GM21515 (cell line): ENCODE results near the gene ANKRD50.

Experiments used
- ATAC-seq: cut with Tn5 transposase; IDR thresholded peaks from one replicate; pipeline ENCODE4 v1.9.1; 2021; ENCODE audit not compliant: unreplicated experiment

Gene ANKRD50, protein sequence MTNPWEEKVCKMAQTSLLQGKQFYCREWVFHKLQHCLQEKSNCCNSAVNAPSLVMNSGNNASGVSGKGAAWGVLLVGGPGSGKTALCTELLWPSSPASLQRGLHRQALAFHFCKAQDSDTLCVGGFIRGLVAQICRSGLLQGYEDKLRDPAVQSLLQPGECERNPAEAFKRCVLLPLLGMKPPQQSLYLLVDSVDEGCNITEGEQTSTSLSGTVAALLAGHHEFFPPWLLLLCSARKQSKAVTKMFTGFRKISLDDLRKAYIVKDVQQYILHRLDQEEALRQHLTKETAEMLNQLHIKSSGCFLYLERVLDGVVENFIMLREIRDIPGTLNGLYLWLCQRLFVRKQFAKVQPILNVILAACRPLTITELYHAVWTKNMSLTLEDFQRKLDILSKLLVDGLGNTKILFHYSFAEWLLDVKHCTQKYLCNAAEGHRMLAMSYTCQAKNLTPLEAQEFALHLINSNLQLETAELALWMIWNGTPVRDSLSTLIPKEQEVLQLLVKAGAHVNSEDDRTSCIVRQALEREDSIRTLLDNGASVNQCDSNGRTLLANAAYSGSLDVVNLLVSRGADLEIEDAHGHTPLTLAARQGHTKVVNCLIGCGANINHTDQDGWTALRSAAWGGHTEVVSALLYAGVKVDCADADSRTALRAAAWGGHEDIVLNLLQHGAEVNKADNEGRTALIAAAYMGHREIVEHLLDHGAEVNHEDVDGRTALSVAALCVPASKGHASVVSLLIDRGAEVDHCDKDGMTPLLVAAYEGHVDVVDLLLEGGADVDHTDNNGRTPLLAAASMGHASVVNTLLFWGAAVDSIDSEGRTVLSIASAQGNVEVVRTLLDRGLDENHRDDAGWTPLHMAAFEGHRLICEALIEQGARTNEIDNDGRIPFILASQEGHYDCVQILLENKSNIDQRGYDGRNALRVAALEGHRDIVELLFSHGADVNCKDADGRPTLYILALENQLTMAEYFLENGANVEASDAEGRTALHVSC (N-terminal part only)

DNA sequence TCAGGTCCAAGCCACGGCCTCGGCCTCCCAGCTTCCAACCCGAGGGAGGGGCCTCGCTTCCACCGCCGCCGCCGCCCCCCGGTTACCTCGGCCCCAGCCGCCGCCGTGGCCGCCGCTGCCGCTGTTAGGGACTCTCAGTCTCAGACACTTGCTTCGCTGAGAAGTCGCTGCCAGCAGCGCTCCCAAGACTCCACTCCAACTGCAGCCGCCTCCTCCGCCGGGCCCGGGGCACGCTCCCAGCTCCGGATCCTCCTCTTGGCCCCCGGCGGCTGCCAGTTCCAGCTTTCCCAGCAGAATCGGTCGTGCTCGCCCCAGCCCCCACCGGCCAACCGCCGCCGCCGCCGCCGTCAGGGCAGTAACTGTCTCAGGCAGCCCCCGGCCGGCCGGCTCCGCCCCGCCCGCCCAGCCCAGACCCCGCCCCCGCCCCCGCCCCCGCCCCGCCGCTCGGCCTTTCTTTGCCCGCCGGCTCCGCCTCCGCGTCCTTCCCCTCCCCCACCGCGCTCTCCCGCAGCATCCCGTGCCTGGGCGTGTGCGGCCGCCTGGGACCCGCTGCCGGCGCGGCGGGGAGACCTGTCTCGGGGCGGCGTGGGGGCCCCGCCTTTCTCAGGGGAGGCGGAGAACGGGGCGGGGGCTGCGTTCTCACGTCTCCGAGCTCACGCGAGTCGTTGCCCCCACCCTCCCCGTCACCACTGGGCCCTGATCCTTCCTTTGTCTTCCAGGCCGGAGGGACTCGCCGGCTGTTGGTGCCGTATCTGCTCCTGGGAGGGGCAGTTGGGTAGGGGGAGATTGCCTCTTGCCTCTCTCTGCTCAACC, at the start of gene ANKRD50:
Gene ANKRD50, minus strand, starts transcription at position 361 of the 813 bp plus-strand sequence. CDS start 2,221 bp downstream, outside the sequence.
- peak; percentile 71 for ATAC-seq

DNA sequence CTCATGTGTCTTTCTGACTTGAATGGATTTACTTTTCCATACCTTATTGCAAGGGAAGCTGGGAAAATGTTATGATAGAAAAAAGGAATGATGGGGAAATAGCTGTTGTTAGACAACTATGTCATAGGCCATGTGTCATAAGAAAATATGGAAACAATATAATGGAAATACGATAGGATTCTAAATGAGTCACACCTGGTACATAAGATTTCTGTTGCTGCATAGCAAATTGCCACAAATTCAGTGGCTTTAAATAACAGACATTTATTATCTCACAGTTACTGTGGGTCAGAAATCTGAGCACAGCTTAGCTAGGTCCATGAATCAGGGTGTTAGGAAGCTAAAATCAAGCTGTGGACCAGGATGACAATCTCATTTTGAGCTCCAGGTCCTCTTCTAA, 44.6 kb upstream of the ANKRD50 start:
- ATAC-seq, result no peak

DNA sequence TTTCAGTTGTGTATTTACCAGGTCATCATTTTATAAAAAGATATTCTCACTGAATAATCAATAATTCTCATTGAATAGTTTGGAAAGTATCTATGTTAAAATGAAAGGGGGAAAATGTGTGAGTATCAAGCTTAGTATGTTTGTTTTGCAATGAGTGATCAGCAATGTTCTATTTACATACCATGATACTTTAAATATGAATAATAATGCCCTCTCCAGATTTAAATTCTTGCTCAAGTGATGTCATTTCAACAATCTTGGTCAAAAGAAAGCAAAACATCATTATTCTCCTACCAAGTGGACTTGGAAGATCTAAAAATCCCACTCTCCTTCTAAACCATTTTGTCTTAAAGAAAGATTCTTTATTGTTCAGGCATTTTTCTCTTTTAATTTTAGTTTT, 42.1 kb upstream of the ANKRD50 start:
- no peak for ATAC-seq

DNA sequence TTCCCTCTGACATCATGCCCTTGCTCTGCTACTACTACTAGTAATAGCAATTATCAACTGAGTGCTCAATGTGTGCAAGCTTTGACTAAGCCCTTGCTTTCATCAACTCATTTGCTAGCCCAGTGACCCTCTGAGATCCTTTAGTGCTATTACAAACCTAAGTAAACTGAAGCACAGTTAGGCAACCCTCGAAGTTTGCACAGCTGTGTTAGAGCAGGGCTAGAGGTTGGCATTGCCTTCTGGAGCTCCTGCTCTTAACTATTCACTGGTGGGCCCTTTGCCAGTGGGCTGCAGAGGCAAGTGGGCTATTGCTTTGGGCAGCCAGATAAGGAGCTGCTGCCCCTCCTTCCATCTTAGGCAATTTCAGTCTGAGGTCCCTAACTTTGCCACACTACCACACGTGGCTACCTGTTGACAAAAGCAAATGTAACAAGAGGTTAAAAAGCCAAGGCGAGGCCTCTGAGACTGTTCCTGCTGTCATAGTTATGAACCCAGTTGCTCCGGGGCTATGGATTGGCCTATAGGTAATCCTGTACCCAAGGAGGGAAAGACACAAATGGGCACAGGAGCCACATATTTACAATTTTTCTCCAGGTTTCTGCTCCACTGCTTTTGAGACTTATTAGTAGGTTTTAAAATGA, 41.5 kb upstream of the ANKRD50 start:
- no peak for ATAC-seq

DNA sequence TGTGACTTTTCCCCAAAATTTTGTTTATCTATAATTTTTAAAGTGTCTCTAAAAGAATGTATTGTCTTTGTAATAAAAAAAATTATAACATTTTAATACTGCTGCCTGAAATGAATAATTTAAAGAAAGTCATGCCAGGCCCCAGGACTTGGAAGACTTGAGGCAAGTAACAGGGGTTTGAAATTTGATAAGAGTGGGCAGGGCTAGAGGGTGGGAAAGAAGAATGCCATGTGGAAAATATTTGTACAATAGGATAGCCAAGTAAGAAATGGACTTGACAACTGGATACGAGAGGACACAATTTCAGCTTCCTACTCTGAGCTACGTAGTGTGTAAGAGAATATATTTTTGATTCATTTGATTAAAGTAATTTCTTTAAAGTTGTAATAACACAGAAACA, 36.9 kb upstream of the ANKRD50 start:
- ATAC-seq, result no peak

DNA sequence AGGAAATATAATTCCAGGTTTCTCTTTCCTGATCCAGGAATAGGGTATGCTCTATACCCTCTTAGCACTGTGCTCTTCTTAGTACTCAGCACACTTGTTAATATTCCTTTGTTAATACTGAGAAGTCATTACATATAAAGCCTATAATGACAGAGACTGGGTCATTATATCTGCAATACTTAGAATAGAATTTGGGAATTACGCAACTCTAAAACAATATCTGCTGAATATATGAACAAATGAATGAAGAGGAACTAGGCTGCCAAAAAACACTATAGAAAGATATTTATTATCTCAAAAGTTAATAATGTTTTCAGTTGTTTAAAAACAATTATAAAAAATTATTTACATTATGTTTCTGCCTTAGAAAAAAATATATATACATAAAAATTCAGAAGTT, 36.4 kb upstream of the ANKRD50 start:
- ATAC-seq, result no peak

DNA sequence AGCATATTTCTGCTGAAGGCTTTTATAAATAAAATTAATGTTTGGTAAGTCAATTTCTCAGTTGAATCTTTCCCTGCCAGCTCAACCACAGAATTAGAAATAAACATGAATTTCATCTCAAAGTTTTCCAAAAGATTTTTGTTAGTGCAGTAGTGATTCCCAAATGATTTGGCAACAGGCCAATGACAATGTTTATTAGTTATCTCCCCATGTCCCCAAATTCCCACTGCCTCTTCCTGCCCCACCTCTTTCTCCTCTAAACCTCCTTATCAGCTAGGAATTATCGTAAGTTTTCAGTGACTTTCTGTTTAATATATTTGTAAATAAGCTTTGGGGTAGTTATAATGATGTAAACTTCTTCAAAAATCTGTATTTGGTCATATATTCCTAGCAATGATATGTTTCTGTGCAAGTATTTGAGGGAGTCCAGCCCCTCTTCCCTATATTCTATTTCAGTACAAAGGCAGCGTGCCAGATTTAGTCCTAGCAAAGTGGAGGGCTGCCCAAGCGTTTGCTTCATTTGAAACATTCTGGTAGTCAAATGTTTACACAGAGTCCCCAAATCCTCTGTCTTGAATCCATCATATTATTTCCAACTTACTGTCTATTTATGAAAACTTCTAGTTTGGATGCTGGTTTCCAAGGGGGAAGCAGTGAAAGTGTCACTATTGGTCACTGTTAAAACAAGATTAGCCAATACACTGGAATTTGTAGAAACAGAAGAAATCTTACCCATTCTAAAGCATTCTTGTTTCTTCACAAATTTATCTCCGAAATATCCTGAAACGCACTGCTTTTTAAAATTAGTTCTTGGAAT, 33.7 kb upstream of the ANKRD50 start:
- ATAC-seq, result no peak

DNA sequence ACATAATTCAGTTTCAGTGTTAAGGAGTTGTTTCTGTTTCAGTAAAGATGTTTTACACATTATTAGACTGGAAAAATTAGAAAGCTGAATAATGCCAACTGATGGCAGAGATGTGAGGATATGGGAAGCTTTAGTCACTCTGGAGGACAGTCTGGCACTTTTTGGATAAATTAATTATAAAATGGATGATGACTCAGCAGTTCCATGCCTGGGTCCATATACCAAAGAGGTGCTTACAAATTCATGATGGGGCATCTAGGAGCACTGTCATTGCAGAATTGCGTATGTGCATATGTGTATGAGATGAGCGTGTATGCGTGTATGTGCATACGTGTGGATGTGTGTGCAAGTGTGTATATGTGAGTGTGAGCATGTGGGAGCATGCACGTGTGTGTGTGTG, 31.2 kb upstream of the ANKRD50 start:
- no peak for ATAC-seq

DNA sequence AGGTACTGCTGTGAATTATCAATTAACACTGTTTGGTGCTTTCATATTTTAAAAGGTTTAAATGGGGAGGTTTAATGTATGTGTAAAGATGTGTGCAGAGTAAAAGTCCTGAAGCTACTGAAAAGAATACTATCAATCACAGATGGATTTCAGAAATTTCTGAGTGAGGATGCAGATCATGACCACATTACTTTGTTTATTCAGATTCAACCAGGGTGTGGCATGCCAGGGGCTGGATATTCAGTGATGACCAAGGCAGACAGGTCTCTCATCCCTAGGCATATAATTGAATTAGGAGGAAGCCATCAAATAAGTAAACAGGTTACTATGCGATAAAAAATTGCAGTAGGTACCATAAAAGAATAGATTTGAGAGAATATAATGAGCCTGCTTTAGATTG, 28.0 kb upstream of the ANKRD50 start:
- ATAC-seq, result no peak

DNA sequence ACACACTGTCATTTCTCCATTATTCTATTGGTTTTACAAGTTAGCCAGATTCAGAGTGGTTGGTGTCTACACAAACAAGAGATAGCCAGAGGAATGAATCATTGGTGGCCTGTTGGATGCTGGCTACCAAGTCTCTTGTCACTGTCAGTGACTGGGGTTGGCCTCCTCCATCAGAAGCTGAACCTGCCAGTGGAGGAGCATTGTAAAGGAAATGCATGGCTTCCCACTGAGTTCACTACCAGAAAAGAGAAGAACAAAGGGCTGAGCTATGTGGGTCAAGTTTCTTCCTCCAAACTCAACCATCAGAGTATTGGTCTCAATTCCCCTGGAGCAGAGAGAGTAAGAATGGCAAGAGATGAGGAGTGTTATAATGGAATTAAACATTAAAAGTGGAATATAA, 26.5 kb upstream of the ANKRD50 start:
- ATAC-seq, result no peak

DNA sequence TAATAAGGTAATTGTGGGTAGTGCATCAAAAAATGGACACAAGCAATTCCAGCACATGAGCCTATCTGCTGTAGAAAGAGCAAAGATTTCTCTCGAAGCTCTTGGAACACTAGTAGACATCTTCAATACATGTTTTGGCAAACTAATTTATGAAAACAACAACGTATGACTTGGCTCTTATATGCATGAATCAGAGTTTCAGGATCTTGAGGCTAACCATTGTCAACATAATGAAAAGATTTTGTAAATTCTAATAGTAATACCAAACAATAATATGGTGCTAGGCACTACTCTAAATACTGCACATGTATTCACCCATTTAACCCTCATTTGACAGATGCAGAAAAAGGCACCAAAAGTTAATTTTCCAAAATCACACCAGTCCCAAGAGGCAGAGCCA, 25.1 kb upstream of the ANKRD50 start:
- ATAC-seq, result no peak

DNA sequence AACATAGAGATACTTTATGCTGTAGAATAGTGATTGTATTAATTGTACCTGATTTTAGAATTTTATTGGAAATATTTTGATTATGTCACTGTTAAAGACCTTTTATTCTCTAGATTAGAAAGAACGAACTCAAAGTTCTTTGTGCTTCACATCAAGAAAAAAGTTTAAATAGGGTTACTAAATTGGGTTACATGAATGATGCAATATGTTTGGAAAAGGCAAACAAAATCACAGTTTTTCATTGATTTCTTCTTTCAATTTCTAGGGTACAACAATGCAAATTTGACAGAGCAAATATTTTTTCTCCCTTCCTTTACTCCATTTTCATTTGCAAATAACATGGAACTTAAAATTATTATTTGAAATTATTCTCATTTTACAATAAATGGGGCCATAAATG, 24.0 kb upstream of the ANKRD50 start:
- no peak for ATAC-seq

DNA sequence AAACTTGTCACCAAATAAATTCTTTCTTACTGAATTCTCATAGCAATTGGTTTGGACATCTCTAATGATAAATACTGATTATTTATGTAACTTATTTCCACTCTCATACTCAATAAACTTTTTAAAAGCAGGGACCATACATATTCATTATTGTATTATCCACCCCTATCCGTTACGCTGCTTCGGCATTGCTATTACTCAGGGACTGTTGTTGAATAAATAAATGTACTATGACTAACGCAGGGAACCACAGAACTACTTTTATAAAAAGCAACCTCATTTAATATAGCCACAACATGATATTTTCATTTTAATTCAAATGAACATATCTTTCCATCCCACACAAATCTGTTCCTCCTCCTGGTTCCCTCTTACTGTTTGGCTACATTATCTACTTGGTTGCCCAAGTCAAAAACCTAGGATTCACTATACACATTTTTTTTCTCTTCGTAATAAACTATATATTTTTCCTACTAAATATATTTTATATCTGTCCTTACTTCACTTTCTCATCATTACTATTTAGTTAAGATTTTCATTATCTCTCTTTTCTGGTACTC, 14.9 kb upstream of the ANKRD50 start:
- no peak for ATAC-seq

DNA sequence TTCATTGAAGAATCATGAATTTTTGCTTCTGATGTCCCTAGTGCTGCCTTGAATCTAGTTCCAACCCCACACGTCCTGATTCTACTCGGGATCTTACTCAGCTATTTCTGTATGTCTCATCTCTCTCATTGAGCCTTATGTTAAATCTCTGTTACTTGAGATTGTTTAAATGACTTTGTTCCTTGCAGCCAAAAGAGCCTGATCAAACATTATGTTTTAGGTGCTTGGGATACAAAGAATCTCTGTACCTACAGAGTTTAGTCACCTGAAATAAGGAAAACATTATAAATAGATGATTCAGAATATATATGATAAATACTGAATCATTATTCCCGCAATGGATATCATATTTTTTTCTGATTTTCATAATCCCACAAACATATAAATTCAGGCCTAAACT, 13.7 kb upstream of the ANKRD50 start:
- ATAC-seq, result no peak

DNA sequence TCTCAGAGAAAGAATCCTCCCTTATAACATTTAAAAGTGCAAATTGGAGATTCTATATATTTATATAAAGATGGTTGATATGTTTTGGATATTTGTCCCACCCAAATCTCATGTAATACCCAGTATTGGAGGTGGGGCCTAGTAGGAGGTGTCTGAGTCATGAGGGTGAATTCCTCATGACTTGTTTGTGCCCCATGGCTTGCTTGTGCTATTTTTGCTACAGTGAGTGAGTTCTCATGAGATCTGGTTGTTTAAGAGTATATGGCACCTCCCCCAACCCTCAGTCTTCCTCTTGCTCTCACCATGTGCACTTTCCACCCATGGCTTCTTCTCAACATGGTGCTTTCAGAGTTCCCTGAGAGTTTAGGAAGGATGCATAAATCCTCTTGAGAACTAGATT, 9.5 kb upstream of the ANKRD50 start:
- no peak for ATAC-seq

DNA sequence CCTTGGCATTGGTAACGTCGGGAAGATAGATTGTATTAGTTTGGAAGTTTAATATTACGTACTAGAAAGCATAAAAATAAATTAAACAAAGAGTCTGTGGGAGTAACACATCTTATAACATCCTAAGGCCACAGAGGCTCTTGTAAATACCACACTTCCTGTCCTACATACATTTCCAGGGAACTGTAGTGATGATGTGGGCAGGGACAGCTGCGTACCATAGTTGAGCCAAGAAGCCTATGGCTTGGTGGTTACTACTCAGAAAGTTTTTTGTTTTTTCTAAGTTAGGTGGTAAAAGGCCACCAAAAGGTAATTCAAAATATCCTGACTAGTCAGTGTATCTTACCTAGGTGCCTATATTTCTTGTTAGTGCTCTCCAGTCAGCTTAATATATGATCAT, 4.6 kb upstream of the ANKRD50 start:
- no peak for ATAC-seq

DNA sequence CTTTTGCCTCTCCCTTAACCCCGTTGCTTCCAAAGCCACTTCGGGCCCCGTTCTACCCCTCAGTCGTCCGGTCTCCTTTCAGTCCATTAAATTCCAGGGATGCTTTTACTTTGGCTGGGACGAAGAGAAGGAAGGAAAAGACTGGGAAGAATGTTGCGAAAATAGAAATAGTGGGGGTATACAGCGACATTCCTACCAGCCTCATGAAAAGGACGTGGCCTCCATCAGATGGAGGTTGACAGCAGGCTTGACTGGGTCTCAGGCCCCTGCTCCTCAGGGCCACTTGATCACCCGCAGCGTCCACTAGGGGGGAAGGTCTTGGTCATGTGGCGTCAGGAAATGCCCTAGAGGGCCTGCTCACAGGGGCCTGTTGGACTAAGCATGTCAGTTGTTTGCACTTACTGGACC, 657 bp upstream of the ANKRD50 start:
- no peak for ATAC-seq

DNA sequence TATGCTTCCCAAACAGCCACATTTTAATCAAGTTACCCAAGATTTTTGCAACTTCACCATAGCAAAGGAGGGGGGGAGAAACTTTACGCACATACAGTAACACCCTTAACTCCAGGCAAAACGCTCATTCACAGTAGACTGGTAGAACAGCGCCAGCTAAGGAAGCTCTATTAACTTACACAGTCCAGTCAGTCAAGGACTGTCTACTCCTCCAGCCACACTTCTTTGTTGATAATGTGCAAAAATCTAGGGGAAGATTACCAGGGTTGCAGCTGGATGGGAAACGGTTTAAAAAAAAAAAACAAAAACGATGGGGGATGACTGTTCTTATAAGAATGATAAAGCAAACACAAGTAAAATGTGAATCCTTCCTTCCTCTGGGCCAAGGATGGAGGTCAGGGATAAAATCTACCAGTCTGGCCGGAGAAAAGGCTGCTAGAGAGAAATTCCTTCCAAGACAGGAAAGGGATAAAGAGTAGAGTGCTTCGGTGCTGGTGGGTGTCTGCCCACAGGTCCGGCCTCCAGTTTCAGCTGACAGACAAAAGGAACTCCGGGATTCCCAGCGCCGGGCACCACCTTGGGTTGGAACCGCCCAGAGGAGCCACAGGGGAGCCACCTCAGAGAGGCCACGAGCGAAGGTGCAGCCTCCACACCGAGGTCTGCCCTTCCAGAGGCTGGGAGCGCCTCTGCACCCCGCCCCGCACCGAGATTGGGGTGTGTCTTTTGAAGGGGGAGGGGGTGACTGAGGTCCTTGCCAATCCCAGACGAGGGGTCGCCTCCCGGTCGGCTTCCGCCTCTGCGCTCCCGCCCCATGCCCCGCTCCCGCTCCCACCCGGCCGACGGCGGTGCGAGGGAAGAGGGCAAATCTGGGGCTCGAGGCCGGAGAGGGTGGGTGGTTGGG, 811 bp downstream of the ANKRD50 start:
- peak; percentile 23 for ATAC-seq
